ENCODE measurements around the gene PABPC1L2A.
"Not testable (repeated sequence)": the region's sequence is repeated elsewhere in the genome, so short reads cannot be mapped to it uniquely, and the experiment has no call there.

The PABPC1L2A gene

GRCh38 chrX:73079024-73079562 is at the start of gene PABPC1L2A:
Gene PABPC1L2A, minus strand, starts transcription at chrX:73079512. Its CDS starts 126 bp downstream, at chrX:73079386.
- not testable (repeated sequence) for DNase-seq (ENCODE audit: low spot score)

GRCh38 chrX:73127700-73128241 is 48.5 kb upstream of the PABPC1L2A start:
- DNase-seq (ENCODE audit: low spot score) = no peak

DNA sequence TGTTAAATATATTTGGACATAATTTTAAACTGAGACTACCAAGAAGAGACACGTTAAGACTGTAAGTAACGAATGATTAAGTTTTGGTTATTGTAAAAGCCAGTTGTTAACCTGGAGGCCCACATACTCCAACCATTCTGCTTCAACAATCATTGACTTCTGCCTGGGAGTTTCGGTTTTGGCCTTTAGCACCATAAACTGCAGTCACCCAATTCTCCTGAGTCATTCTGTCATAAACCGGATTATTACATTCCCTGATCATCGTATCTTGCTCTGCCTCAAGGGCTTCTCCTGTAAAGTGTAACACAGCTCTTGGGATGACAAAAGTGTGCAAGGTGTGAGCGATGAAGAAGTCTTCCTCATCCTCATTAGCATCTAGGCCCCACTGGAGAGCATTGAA is 46.9 kb upstream of the PABPC1L2A start:
- no peak for DNase-seq (ENCODE audit: low spot score)

- DNase-seq (ENCODE audit: low spot score) = not testable (repeated sequence)
Measured at GRCh38 chrX:73099505-73099904, 20.2 kb upstream of the PABPC1L2A start.

GRCh38 chrX:73086766-73087165 is 7.5 kb upstream of the PABPC1L2A start:
- not testable (repeated sequence) for DNase-seq (ENCODE audit: low spot score)

- not testable (repeated sequence) for DNase-seq (ENCODE audit: low spot score)
Measured at GRCh38 chrX:73079884-73080283, 572 bp upstream of the PABPC1L2A start.

- DNase-seq (ENCODE audit: low spot score) = not testable (repeated sequence)
Measured at GRCh38 chrX:73078597-73078996, 715 bp downstream of the PABPC1L2A start.

DNA sequence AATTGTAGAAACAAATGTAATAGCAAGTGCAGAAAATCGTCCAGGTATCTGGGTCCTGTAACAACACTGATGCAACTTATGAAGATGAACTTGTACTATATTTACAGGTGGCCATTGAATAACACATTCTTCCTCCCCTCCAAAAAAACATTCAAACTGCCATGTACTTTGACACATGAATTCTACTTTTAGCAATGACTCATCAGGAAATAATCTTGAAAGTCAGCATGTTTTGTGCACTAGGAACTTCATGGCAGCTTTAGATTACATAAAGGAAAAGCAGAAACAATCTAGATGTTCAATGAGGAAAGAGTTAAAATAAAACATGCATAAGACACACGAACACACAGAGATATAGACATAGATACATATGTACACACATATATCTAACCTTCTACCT is 2.5 kb downstream of the PABPC1L2A start:
- peak; percentile 4 for DNase-seq (ENCODE audit: low spot score)

DNA sequence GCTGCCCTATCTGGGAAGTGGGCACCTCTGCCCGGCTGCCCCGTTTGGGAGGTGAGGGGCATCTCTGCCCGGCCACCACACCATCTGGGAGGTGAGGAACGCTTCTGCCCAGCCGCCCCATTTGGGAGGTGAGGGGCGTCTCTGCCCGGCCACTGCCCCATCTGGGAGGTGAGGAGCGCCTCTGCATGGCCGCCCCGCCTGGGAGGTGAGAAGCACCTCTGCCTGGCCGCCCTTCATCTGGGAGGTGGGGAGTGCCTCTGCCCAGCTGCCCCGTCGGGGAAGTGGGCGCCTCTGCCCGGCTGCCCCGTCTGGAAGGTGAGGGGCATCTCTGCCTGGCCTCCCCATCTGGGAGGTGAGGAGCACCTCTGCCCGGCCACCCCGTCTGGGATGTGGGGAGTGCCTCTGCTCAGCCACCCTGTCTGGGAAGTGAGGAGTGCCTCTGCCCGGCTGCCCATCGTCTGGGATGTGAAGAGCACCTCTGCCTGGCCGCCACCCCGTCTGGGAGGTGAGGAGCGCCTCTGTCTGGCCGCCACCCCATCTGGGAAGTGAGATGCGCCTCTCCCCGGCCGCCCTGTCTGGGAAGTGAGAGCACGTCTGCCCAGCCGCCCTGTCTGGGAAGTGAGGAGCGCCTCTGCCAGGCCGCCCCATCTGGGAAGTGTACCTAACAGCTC is 9.8 kb downstream of the PABPC1L2A start:
- DNase-seq (ENCODE audit: low spot score) = no peak

DNA sequence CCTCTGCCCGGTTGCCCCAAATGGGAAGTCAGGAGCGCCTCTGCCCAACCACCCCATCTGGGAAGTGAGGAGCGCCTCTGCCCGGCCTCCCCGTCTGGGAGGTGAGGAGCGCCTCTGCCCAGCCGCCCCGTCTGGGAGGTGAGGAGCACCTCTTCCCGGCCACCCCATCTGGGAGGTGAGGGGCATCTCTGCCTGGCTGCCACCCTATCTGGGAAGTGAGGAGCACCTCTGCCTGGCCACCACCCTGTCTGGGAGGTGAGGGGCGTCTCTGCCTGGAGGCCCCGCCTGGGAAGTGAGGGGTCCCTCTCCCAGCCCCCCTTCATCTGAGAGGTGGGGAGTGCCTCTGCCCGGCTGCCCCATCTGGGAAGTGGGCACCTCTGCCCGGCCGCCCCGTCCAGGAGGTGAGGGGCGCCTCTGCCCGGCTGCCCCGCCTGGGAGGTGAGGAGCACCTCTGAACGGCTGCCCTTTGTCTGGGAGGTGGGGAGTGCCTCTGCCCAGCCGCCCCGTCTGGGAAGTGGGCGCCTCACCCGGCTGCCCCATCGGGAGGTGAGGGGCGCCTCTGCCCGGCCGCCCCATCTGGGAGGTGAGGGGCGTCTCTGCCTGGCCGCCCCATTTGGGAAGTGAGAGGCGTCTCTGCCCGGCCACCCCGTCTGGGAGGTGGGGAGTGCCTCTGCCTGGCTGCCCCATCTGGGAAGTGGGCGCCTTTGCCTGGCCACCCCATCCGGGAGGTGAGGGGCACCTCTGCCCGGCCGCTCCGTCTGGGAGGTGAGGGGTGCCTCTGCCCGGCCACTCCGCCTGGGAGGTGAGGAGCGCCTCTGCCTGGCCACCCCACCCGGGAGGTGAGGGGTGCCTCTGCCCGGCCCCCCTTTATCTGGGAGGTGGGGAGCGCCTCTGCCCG is 10.6 kb downstream of the PABPC1L2A start:
- DNase-seq (ENCODE audit: low spot score) = no peak

DNA sequence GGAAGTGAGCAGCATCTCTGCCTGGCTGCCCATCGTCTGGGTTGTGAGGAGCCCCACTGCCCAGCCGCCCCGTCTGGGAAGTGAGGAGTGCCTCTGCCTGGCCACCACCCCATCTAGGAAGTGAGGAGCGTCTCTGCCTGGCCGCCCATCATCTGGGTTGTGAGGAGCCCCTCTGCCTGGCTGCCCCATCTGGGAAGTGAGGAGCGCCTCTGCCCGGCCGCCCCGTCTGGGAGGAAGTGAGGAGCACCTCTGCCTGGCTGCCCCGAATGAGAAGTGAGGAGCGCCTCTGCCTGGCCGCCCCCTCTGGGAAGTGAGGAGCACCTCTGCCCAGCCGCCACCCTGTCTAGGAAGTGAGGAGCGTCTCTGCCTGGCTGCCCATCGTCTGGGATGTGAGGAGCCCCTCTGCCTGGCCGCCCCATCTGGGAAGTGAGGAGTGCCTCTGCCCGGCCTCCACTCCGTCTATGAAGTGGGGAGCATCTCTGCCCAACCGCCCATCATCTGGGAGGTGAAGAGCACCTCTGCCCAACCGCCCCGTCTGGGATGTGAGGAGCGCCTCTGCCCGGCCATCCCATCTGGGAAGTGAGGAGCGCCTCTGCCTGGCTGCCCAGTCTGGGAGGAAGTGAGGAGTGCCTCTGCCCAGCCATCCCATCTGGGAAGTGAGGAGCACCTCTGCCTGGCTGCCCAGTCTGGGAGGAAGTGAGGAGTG is 11.4 kb downstream of the PABPC1L2A start:
- DNase-seq (ENCODE audit: low spot score) = not testable (repeated sequence)

- DNase-seq (ENCODE audit: low spot score) = no peak
Measured at GRCh38 chrX:73028876-73029275, 50.4 kb downstream of the PABPC1L2A start.

Measured in AG08396 (cell line).